ENCODE measurements around the gene NTF3. TPM values are rescaled to one million over a fixed set of nuclear protein-coding genes. Genes with fewer than 3 reads are reported as not detected.

The NTF3 gene
- total and polyA plus RNA-seq, 5 experiments from 2014 or later = not detected

DNA sequence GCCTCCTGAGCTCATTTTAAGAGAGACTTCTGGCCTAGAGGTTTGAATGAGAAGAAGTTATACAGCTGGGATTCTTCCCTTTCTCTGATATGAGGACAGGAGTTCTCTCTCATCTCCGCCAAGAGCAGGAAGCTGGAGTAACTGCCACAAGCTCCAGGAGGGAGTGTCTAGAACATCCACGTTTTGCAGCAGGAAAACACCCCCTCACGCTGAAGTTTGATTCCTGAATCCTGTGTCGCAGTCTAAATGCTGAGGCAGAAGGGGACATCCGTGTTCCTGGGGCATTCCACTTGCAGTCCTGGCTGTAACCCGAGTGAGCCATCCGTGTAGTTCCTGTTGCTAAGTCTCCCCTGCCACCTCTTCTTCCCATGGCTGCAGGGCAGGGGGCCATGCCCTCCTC lies 38.3 kb downstream of the NTF3 start:
- Mint-ChIP-seq H3K9me3 (no peaks in the 10 kb centered on the region), H3K27me3 (peaks cover 14 to 39% (median 33%) of the 10 kb centered on the region in 5 donors), H3K36me3 (no peaks in the 10 kb centered on the region), H3K4me1 (no peaks in the 10 kb centered on the region), H3K27ac (no peak overlapping the region), H3K4me3 (no peak overlapping the region)
- POLR2A ChIA-PET = no interaction called here
- ATAC-seq (no peak), DNase-seq (no peak)

DNA sequence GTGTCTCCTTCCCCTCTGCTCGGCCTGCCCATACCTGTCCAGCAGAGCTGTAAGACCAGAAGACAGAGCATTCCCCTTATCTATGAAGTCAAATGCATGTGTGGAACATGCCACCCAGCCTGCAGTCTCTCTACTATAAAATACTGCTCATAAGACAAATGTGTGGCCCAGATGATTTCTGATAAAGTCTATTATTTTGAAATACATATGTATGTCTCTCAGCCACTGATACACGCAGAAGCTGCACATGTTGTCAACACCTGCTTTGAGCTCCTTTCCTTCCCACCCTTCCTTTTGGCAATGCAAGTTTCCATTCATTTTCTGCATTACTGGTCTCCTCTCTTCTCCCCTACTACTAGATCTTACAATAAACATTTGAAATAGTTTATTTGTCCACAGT lies 38.8 kb downstream of the NTF3 start:
- H3K27me3 Mint-ChIP-seq = peaks cover 14 to 41% (median 33%) of the 10 kb centered on the region in 5 donors
- H3K27ac Mint-ChIP-seq = no peak overlapping the region
- ATAC-seq (no peak), DNase-seq (no peak)
- H3K4me1 Mint-ChIP-seq = no peaks in the 10 kb centered on the region
- POLR2A ChIA-PET = no interaction called here
- no peaks in the 10 kb centered on the region for H3K36me3 Mint-ChIP-seq
- no peaks in the 10 kb centered on the region for H3K9me3 Mint-ChIP-seq
- no peak overlapping the region for H3K4me3 Mint-ChIP-seq

DNA sequence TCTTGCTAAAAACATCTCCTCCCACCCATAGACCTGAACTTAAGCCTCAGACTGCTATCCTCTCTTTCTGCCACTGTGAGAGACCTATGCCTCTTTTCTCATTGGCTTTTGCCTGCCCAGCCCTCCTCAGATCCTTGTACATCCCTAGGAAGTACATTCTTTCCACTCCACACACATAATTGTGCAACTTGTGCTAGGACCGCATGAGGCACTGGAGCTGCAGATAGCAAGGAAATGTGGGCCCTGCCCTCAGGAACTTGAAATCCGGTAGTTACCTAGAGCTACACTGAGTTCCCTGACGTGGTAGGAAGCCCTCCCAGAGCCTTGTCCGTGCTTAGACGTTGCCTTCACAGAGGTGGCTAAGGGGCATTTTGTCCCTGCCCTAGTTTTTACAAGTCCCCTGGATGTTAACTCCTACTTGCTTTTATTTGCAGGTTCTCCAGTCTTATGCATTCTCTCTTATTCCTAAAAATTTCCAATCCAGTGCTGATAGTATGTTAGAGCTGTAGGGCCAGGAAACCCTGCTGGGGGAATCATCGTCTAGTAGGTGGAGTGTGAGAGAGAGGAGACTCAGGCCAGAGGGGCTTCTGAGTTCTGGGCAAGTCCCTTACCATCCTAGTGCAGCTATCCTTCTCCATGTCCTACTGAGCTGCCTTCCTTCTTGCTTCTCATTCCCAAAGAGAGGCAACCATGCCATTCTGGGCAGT lies 41.3 kb downstream of the NTF3 start:
- Mint-ChIP-seq H3K4me3 (no peak overlapping the region), H3K27me3 (peaks cover 10 to 34% (median 31%) of the 10 kb centered on the region in 5 donors), H3K27ac (no peak overlapping the region), H3K9me3 (no peaks in the 10 kb centered on the region), H3K4me1 (peaks cover 0 to 4% (median 0%) of the 10 kb centered on the region in 4 donors), H3K36me3 (no peaks in the 10 kb centered on the region)
- ATAC-seq (no peak), DNase-seq (no peak)
- POLR2A ChIA-PET = no interaction called here

DNA sequence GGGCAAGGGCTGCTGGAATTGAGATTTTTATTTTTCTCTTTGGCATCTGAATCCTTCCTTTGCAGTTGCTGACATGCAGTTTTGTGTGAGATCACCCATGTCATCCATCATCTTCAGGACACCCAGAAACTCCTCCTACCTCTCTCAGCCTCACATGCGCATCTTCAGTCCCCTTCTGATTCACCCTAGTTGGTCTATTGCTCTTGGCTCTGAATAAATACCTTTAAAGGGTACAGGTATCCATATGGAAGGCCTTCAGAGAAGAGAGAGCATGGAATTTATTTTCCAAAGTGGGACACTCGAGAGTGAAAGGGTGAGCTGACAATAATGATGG lies 41.8 kb downstream of the NTF3 start:
- no peaks in the 10 kb centered on the region for H3K36me3 Mint-ChIP-seq
- no peak overlapping the region for H3K27ac Mint-ChIP-seq
- DNase-seq (no peak), ATAC-seq (no peak)
- H3K4me1 Mint-ChIP-seq = peaks cover 0 to 4% (median 0%) of the 10 kb centered on the region in 4 donors
- H3K27me3 Mint-ChIP-seq = peaks cover 10 to 34% (median 28%) of the 10 kb centered on the region in 5 donors
- no peaks in the 10 kb centered on the region for H3K9me3 Mint-ChIP-seq
- POLR2A ChIA-PET = no interaction called here
- H3K4me3 Mint-ChIP-seq = no peak overlapping the region

DNA sequence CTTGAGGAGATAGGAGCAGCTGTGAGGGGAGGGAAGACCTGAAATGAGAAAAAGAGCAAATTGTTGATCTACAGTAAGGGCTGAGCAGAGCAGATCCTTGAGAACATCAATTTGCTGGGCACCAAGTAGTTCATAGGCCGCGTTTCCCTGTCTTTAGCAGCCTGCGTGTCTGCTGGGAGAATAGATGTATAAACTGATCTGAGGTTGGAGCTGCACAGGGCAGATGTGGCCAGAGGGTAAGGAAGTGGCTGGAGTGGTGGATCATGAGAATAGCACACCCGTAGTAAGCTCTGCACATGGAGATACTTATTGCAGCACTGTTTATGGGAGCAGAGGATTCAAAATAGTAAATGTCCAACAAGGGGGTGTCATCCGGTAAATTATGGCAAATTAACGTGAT lies 44.4 kb downstream of the NTF3 start:
- Mint-ChIP-seq H3K36me3 (no peaks in the 10 kb centered on the region), H3K4me3 (no peak overlapping the region), H3K9me3 (no peaks in the 10 kb centered on the region), H3K27me3 (peaks cover 9 to 27% (median 19%) of the 10 kb centered on the region in 5 donors), H3K27ac (no peak overlapping the region), H3K4me1 (peaks cover 0 to 4% (median 0%) of the 10 kb centered on the region in 4 donors)
- POLR2A ChIA-PET = no interaction called here
- DNase-seq (no peak), ATAC-seq (no peak)

DNA sequence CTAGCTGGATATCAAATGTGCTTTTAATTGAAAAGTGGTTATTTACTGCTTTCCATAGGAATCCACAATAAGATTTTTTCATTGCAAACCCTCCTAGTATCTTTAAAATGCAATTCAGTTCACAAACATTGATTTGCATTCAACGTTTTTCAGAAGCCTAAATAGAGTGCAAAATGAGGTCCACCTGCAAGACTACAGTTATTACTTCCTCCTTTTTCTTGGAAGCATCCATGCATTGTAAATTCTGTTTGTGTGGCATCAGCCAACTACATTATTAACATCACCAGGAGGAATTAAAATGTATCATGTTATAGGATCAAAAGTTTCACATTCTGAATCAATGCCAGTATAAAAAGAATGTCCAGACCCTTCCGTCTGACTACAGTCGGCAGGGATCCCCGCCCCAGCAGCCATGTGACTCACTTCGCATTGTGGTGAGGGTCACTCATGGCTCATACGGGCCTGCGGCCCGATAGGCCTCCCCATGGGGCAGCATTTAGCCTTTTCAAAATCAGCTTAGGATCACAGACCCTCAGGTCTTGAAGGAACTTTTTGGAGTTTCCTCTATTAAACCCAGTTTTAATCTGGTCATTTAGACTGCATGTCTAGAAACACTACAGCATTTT lies 46.3 kb downstream of the NTF3 start:
- no peak overlapping the region for H3K4me3 Mint-ChIP-seq
- no peak overlapping the region for H3K27ac Mint-ChIP-seq
- DNase-seq (no peak), ATAC-seq (no peak)
- POLR2A ChIA-PET = no interaction called here
- no peaks in the 10 kb centered on the region for H3K9me3 Mint-ChIP-seq
- peaks cover 7 to 23% (median 18%) of the 10 kb centered on the region in 5 donors for H3K27me3 Mint-ChIP-seq
- H3K36me3 Mint-ChIP-seq = no peaks in the 10 kb centered on the region
- H3K4me1 Mint-ChIP-seq = peaks cover 0 to 4% (median 0%) of the 10 kb centered on the region in 4 donors

DNA sequence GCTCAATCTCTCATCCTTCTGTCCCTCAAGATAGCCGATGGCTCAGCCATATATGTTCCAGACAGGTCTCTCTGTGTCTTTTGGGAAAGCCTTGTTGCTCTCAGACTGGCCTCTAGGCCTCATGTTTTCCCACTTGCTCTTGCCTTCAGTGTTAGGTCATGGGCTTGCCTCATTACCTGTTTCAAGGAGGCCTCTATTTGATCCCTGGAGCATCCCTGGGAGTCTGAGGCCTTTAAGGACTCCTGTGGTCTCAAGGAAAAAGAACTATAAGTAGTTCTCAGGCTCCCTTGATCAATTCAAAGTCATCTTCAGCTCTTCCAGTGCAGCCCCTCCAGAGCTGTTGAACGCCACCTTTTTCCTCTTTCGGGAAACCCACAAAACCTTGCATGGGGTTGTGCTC lies 47.9 kb downstream of the NTF3 start:
- Mint-ChIP-seq H3K36me3 (no peaks in the 10 kb centered on the region), H3K27me3 (peaks cover 0 to 13% (median 7%) of the 10 kb centered on the region in 5 donors), H3K4me1 (peaks cover 0 to 4% (median 0%) of the 10 kb centered on the region in 4 donors), H3K27ac (no peak overlapping the region), H3K9me3 (no peaks in the 10 kb centered on the region), H3K4me3 (no peak overlapping the region)
- POLR2A ChIA-PET = no interaction called here
- ATAC-seq = no peak
- no peak for DNase-seq

DNA sequence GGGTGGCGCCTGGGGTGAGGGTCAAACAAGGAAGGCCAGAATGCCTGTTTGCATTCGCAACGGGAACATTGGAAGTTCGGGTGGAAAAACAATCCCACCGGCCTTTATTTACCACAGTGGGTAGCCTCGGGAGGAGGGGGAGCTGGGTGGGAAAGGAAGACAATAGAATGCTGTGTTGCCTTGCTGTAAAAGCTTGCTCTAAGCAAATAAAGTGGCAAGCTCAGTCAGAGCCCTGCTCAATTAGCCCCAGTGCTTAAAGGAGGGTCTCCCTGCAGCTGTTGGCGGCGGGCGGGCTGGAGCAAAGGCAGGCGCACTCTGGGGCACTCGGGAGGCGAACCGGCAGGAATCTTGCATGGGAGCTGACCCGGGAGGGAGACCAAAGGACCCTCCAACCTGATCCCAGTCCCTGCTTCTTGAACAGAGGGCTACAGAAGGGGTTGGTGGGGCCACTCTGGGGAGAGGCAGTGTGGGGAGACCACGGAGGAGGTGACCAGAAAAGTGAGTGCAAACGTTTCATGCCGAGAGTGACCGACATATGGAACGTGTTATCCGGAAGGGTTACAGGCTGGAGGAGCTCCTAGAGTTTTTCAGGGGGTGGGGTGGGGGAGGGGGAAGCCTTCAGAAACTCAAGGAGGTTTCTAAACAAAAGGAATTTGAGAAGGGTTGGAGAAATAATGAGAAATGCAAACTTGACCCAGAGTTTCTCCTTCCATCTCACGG lies 48.5 kb downstream of the NTF3 start:
- Mint-ChIP-seq H3K27ac (no peak overlapping the region), H3K27me3 (peaks cover 0 to 9% (median 3%) of the 10 kb centered on the region in 5 donors), H3K4me1 (peaks cover 0 to 4% (median 0%) of the 10 kb centered on the region in 4 donors), H3K36me3 (no peaks in the 10 kb centered on the region), H3K9me3 (no peaks in the 10 kb centered on the region), H3K4me3 (no peak overlapping the region)
- POLR2A ChIA-PET = no interaction called here
- ATAC-seq = no peak
- no peak for DNase-seq

DNA sequence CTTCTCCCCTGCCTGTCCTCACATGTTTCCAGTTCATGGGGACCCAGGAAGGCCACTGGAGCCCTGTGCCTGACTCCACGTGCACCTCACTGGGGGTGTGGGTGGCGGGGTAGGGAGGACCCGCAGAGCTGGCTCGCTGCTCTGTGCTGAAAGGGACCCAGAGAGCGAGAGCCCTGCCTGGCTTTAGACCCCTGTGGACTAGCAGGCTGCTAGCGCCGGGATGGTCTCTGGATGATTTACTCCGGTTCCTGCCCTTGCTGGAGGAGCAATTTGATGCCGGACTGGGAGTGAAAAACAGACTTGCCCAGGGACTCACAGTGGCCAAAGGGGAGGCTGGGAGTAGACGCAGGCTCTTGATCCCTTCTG lies 49.0 kb downstream of the NTF3 start:
- Mint-ChIP-seq H3K36me3 (no peaks in the 10 kb centered on the region), H3K4me1 (peaks cover 0 to 4% (median 0%) of the 10 kb centered on the region in 4 donors), H3K9me3 (no peaks in the 10 kb centered on the region), H3K27me3 (peaks cover 0 to 9% (median 3%) of the 10 kb centered on the region in 5 donors), H3K27ac (no peak overlapping the region), H3K4me3 (no peak overlapping the region)
- ATAC-seq (no peak), DNase-seq (no peak)
- POLR2A ChIA-PET = no interaction called here

DNA sequence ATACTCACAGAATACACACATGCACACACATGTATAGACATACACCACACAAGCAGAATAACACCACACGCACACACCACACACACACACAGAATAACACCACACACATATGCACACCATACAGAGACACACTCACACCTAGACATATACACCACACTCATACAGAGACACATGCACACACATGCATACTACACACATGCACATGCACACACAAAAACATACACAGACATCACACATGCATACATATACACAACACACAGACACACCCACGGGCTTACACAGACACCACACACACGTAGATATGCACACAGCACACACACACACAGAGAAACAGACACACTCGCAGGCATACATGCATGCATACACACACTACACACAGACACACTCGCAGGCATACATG lies 49.7 kb downstream of the NTF3 start:
- POLR2A ChIA-PET = no interaction called here
- DNase-seq (no peak), ATAC-seq (no peak)
- Mint-ChIP-seq H3K4me1 (peaks cover 0 to 4% (median 0%) of the 10 kb centered on the region in 4 donors), H3K27me3 (peaks cover 0 to 4% (median 0%) of the 10 kb centered on the region in 5 donors), H3K27ac (no peak overlapping the region), H3K36me3 (no peaks in the 10 kb centered on the region), H3K9me3 (no peaks in the 10 kb centered on the region), H3K4me3 (no peak overlapping the region)

DNA sequence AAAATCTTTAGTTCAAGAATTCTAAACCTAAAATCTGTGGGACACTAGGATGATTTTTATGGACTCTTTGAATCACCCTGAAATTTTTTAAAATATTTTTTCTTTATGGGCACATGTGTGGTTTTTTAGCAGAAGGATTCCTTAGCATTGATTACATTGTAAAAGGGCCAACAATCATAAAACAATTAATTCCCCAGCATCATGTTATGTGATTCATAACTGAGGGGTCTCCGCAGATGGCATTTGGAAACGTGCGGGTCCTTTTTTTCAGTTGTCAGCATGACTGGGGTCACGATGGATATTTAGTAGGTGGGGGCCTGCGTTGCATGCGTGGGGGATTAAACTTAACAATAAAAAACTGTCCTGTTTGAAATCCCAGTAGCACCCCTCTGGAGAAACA lies 52.5 kb downstream of the NTF3 start:
- Mint-ChIP-seq H3K9me3 (no peaks in the 10 kb centered on the region), H3K27me3 (peaks cover 0 to 7% (median under 1%) of the 10 kb centered on the region in 5 donors), H3K36me3 (no peaks in the 10 kb centered on the region), H3K27ac (no peak overlapping the region), H3K4me3 (no peak overlapping the region), H3K4me1 (no peaks in the 10 kb centered on the region)
- POLR2A ChIA-PET = no interaction called here
- DNase-seq = no peak
- no peak for ATAC-seq

DNA sequence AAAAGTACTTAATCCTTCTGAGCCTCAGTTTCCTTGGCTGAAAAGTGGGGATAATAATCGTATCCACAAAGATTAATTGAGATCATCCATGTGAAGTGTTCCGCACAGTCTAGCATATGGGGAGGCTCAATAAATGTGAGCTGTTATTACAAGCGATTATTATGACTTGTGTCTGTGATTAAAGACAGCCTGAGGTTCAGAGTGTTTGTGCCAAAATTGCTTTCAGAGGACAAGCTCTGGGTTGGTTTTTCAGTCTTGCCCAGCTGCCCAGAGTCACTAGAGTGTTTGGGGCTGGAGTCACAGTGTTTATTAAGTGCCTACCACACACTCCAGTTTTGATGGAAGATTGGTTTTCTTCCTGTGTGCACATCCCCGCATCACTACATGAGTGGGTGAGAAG lies 53.5 kb downstream of the NTF3 start:
- Mint-ChIP-seq H3K36me3 (no peaks in the 10 kb centered on the region), H3K4me1 (no peaks in the 10 kb centered on the region), H3K27me3 (peaks cover 0 to 11% (median 4%) of the 10 kb centered on the region in 5 donors), H3K9me3 (no peaks in the 10 kb centered on the region), H3K27ac (no peak overlapping the region), H3K4me3 (no peak overlapping the region)
- ATAC-seq = no peak
- POLR2A ChIA-PET = no interaction called here
- DNase-seq = no peak

DNA sequence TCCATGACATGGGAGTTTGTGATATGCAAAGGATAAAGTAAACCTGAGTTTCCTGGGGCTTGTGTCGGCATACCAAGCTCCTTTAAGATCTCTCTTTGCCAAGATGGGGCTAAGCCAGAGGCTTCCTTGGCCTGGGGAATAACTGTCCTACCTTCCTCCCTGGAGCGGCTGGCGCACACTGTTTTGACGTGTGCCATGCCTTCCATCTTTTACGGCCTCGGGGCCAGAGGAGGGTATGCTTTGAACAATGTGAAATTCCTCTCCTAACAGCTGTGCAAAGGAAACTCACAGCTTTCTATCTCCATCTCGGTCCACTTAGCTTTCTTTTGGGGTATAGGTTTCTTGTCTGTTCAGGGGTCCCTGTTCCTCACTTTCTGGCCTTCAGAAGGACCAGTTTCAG lies 55.2 kb downstream of the NTF3 start:
- Mint-ChIP-seq H3K9me3 (peaks cover 0 to 1% (median 0%) of the 10 kb centered on the region in 9 donors), H3K27ac (no peak overlapping the region), H3K4me3 (no peak overlapping the region), H3K27me3 (peaks cover 1 to 24% (median 6%) of the 10 kb centered on the region in 5 donors), H3K36me3 (no peaks in the 10 kb centered on the region), H3K4me1 (no peaks in the 10 kb centered on the region)
- no peak for DNase-seq
- POLR2A ChIA-PET = no interaction called here
- no peak for ATAC-seq
